Erythroblast (primary cell): ENCODE results near the gene TMEM198.

Experiments used
- GATA1 ChIP-seq: IDR thresholded peaks from 2 replicates; pipeline ENCODE4 v1.6.1; 2011; ENCODE audit warnings: low read depth, mild to moderate bottlenecking, control low read depth, low read length, moderate library complexity
- POLR2A ChIP-seq: IDR thresholded peaks from 2 replicates; pipeline ENCODE4 v1.6.1; 2011; ENCODE audit warnings: mild to moderate bottlenecking, low read length

GRCh38 chr2:219536967-219537366 lies 6.9 kb upstream of the TMEM198 start:
- no peak for TF ChIP-seq POLR2A
- no peak for TF ChIP-seq GATA1
